Heart right ventricle (tissue), 16 donors: ENCODE measurements around the gene PLXNC1. TPM values are rescaled to one million over a fixed set of nuclear protein-coding genes. Genes with fewer than 3 reads are reported as not detected.

Experiments
- ATAC-seq, 8 donors: fragments of 200-7000 bp; cut with Tn5 transposase; one replicate each; pipeline ENCODE4 v1.9.1; 2020; ENCODE audit warnings: mild to moderate bottlenecking in 8 of 8, moderate library complexity in 8 of 8, moderate number of reproducible peaks in 1 of 8
- DNase-seq, 2 donors: peaks; one replicate each; pipeline ENCODE4 v3.0.0-alpha.2; 2020
- H3K27ac ChIP-seq, 10 donors: fragments of 200-600 bp; sonication (generic) in 2 of 10; one replicate each; pipeline versions ENCODE4 v1.5.0 to v1.8.0; 2020 to 2022; ENCODE audit warnings: mild to moderate bottlenecking in 3 of 10
- H3K27me3 ChIP-seq, 7 donors: fragments of 200-600 bp; one replicate each; pipeline ENCODE4 v1.8.0; 2021 to 2022; ENCODE audit warnings: mild to moderate bottlenecking in 2 of 7
- H3K36me3 ChIP-seq, 9 donors: fragments of 200-600 bp; sonication (generic) in 1 of 9; one replicate each; pipeline versions ENCODE4 v1.5.0 to v1.8.0; 2020 to 2022; ENCODE audit warnings: mild to moderate bottlenecking in 2 of 9
- H3K4me1 ChIP-seq, 9 donors: fragments of 200-600 bp; sonication (generic) in 1 of 9; one replicate each; pipeline versions ENCODE4 v1.5.0 to v1.8.0; 2020 to 2022; ENCODE audit warnings: mild to moderate bottlenecking in 4 of 9
- H3K4me3 ChIP-seq, 10 donors: fragments of 200-600 bp; sonication (generic) in 2 of 10; one replicate each; pipeline versions ENCODE4 v1.5.0 to v1.8.0; 2020 to 2022; ENCODE audit warnings: mild to moderate bottlenecking in 7 of 10, moderate library complexity in 2 of 10
- H3K9me3 ChIP-seq, 11 donors: fragments of 200-600 bp in 10 of 11; sonication (generic) in 2 of 11; one replicate each; pipeline versions ENCODE4 v1.5.0 to v1.8.0; 2013 to 2022; ENCODE audit warnings: mild to moderate bottlenecking in 2 of 11, control low read depth in 1 of 11, moderate library complexity in 1 of 11
- WGBS, 2 donors: extraction: QIAGEN DNeasy Blood & Tissue Kit; methylation state at CpG; one replicate each; pipeline ENCODE4 v1.1.7; 2013; ENCODE audit warnings: inconsistent platforms in 1 of 2; 5-methylcytosine and 5-hydroxymethylcytosine counted together
- intact Hi-C, 10 donors: fragments of 100-400 bp; cut with DNase I; formaldehyde crosslinking; loops; one replicate each; pipeline versions ENCODE4 v1.11.1 to v1.14.2; 2022
- polyA plus RNA-seq, 2 donors: library from polyadenylated mRNA; stranded (reverse); fragments of 200-250 nt; gene quantifications; one replicate each; pipeline ENCODE4 v1.2.3, GENCODE V29; 2013
- total RNA-seq, 10 donors: library from RNA; stranded (reverse); fragmentation: NEBNext Ultra II Directional in 3 of 10; extraction: Animal tissue kit (Norgen Biotek cat#: 25700) in 3 of 10; gene quantifications; one replicate each; pipeline versions ENCODE4 v1.2.1 to v1.2.4, GENCODE V29; 2021 to 2023
- TF ChIP-seq, protein P1 (sequence below), 9 donors: fragments of 200-600 bp; sonication (generic) in 2 of 9; IDR thresholded peaks; one replicate each; pipeline versions ENCODE4 v1.5.0 to v1.8.0; 2021 to 2022; ENCODE audit warnings: antibody characterized with exemption in 9 of 9, mild to moderate bottlenecking in 5 of 9, moderate library complexity in 1 of 9
- donor health status: Arrhythmogenic right ventricular cardiomyopathy.
- donor health status: ischemic (EF 13 %, LVEDD 7.1; RV severe dilation, severe dysfunction).
- donor health status: healthy with polysubstance abuse.
- donor health status: DM: no; HTN: yes; CAD: no.
- donor health status: DM: no; HTN: no; CAD: no.
- donor health status: ischemic (EF 25% LVEDD 6.9; RV normal size, moderate dysfunction).
- donor health status: ischemic (EF 25% LVEDD 5.7; RV mildly dilated, moderate dysfunction).
- donor health status: healthy.
- donor health status: DM: yes; HTN: yes; CAD: no.
- donor health status: Ischemic cardiomyopathy.
- donor health status: ischemic (EF 35%, LVEDD 5.7; RV mildly dilated, moderate dysfunction).
- donor health status: nonischemic (EF 11% LVEDD 7.7; RV severe dilation, severe dysfunction).
- donor health status: DM: yes; HTN: yes; CAD: no.
- donor health status: PGD.
- donor health status: ischemic (EF 29% LVEDD 5.4; RV normal size, mild dysfunction).
- donor health status: nonischemic (EF 23%, LVEDD 6.1; RV moderate dilation, normal function).

Gene PLXNC1
- total and polyA plus RNA-seq, 12 donors = 0.72 to 8.5 (median 2.7) TPM

DNA sequence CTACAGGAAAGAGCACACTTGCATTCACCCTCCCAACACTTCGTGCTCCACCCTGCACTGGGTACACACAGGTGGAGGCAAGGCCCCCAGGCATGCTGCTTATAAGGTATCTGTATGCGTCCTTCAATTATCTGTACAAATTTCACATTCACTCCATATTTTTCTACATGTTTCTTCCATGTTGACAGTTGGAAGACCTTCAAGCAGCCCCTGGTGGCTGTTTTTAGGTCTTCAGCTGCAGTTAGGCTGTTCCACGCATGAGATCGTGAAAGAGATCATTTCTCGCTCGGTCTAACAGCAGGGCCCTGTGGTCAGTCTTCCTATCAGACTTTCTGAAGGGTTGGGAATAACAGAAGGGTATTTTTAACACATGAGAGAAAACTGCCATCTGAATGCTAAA lies 47.1 kb downstream of the PLXNC1 start:
- ATAC-seq (no peak), DNase-seq (no peak)
- Histone ChIP-seq H3K4me1 (no peaks in the 10 kb centered on the region), H3K9me3 (peaks cover 0 to 14% (median 0%) of the 10 kb centered on the region in 11 donors), H3K36me3 (peaks cover 0 to 15% (median 0%) of the 10 kb centered on the region in 9 donors), H3K27me3 (no peaks in the 10 kb centered on the region), H3K27ac (no peak overlapping the region), H3K4me3 (no peak overlapping the region)
- TF ChIP-seq, protein P1, sequence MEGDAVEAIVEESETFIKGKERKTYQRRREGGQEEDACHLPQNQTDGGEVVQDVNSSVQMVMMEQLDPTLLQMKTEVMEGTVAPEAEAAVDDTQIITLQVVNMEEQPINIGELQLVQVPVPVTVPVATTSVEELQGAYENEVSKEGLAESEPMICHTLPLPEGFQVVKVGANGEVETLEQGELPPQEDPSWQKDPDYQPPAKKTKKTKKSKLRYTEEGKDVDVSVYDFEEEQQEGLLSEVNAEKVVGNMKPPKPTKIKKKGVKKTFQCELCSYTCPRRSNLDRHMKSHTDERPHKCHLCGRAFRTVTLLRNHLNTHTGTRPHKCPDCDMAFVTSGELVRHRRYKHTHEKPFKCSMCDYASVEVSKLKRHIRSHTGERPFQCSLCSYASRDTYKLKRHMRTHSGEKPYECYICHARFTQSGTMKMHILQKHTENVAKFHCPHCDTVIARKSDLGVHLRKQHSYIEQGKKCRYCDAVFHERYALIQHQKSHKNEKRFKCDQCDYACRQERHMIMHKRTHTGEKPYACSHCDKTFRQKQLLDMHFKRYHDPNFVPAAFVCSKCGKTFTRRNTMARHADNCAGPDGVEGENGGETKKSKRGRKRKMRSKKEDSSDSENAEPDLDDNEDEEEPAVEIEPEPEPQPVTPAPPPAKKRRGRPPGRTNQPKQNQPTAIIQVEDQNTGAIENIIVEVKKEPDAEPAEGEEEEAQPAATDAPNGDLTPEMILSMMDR (IDR thresholded peaks at IDR 0.05) = no peak
- intact Hi-C loops = no loop called here
- WGBS, 2 donors = 94 to 95% methylated on average over 6 of the region's 6 CpGs

DNA sequence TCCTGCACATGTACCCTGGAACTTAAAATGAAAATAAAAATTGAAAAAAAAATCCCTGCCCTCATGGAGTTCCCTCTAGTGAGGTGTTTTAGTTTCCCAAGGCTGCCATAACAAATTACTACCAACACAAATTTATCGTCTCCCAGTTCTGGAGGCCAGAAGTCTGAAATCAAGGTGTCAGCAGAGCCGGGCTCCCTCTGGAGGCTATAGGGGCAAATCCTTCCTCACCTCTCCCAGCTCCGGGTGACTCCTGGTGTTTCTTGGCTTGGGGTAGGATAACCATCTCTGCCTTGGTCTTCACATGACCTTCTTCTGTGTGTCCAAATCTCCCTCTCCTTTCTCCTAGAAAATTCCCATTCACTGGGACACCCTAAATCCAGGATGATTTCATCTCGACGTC lies 50.1 kb downstream of the PLXNC1 start:
- no peak for ATAC-seq
- Histone ChIP-seq H3K27ac (no peak overlapping the region), H3K4me3 (no peak overlapping the region), H3K9me3 (peaks cover 0 to 11% (median 0%) of the 10 kb centered on the region in 11 donors), H3K27me3 (no peaks in the 10 kb centered on the region), H3K4me1 (no peaks in the 10 kb centered on the region), H3K36me3 (peaks cover 0 to 6% (median 0%) of the 10 kb centered on the region in 9 donors)
- 86 to 87% methylated on average over 5 of the region's 5 CpGs for WGBS, 2 donors
- DNase-seq = no peak
- intact Hi-C loops = no loop called here
- TF ChIP-seq, protein P1 (IDR thresholded peaks at IDR 0.05) = no peak

DNA sequence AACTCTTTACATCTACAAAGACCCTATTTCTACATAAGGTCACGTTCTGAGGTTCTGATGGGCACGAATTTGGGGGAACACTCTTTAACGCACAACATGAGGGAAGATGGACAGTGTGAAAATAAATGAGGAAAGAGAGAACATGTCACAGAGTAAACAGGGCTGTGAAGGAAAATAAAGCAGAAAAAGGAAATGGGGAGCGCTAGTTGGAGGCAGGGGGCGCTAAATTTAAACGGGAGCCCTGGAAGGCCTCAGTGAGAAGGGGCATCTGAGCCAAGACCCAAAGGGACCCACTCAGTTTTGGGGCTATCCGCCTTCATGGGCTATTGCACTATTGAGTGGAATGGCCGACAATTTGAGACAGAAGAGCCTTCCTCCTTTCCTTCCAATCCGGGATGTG lies 50.5 kb downstream of the PLXNC1 start:
- WGBS, 2 donors = 72 to 76% methylated on average over 9 of the region's 9 CpGs
- peaks cover 0 to 6% (median 0%) of the 10 kb centered on the region in 9 donors for H3K36me3 ChIP-seq
- H3K27ac ChIP-seq = no peak overlapping the region
- intact Hi-C loops = no loop called here
- H3K9me3 ChIP-seq = peaks cover 0 to 11% (median 0%) of the 10 kb centered on the region in 11 donors
- no peaks in the 10 kb centered on the region for H3K27me3 ChIP-seq
- H3K4me3 ChIP-seq = no peak overlapping the region
- H3K4me1 ChIP-seq = no peaks in the 10 kb centered on the region
- no peak for ATAC-seq
- DNase-seq = no peak
- TF ChIP-seq, protein P1 (IDR thresholded peaks at IDR 0.05) = no peak

DNA sequence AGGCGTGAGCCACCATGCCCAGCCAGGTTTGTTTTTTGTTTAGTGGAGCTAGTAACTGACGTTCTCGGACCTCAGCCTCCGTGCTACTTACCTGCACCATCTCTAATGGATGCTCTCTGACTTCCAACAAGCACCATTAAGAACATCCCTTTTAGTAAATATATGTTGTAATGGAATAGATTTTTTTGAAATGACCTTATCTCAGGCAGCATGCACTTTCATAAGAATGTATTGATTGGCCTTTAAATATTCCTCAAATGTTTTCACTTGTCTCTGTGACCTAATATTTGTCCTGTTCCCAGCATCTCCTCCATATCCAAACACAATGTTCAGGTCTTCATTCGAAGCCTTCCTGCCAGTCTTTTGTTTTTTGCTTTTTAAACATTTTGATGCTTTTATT lies 51.7 kb downstream of the PLXNC1 start:
- DNase-seq = no peak
- TF ChIP-seq, protein P1 (IDR thresholded peaks at IDR 0.05) = no peak
- H3K36me3 ChIP-seq = peaks cover 0 to 6% (median 0%) of the 10 kb centered on the region in 9 donors
- peaks cover 0 to 11% (median 0%) of the 10 kb centered on the region in 9 donors for H3K4me1 ChIP-seq
- 90 to 94% methylated on average over 5 of the region's 5 CpGs for WGBS, 2 donors
- no peaks in the 10 kb centered on the region for H3K27me3 ChIP-seq
- intact Hi-C loops = no loop called here
- ATAC-seq = no peak
- H3K4me3 ChIP-seq = no peak overlapping the region
- no peak overlapping the region for H3K27ac ChIP-seq
- peaks cover 0 to 11% (median 0%) of the 10 kb centered on the region in 11 donors for H3K9me3 ChIP-seq
